ENCODE results near the gene FEZ2.

- TF ChIP-seq CTCF (conservative IDR thresholded peaks at IDR 0.05; ENCODE audit: low read depth, low read length): no peak
- TF ChIP-seq EZH2 (IDR thresholded peaks at IDR 0.05; ENCODE audit: low read length, unreplicated experiment): no peak
Measured at GRCh38 chr2:36562240-36562639, 35.7 kb downstream of the FEZ2 start.
